K562 (cell line): Measurements from ENCODE around the gene COL1A1. TPM values are rescaled to one million over a fixed set of nuclear protein-coding genes. Genes with fewer than 3 reads are reported as not detected.

Experiments
- ADNP ChIP-seq: fragments of 200-800 bp; sonication (Bioruptor generic); IDR thresholded peaks from 2 replicates; pipeline ENCODE4 v1.6.1; 2016; ENCODE audit warnings: missing genetic modification characterization, missing compliant biosample characterization
- ATF7 ChIP-seq: fragments of 450-650 bp; IDR thresholded peaks from 2 replicates; pipeline ENCODE4 v1.7.1; 2014; ENCODE audit warnings: mild to moderate bottlenecking, moderate library complexity
- BCOR ChIP-seq: fragments of 450-650 bp; IDR thresholded peaks from 2 replicates; pipeline ENCODE4 v1.6.1; 2016
- BRCA1 ChIP-seq, 2 experiments: fragments of 450-650 bp in 1 of 2; sonication (generic) in 1 of 2; formaldehyde crosslinking in 1 of 2; IDR thresholded peaks; 2 replicates each; pipeline versions ENCODE4 v1.5.0 to v1.6.1; 2017 to 2020; ENCODE audit warnings: mild to moderate bottlenecking in 1 of 2, missing genetic modification reagents in 1 of 2
- CEBPB ChIP-seq: fragments of 450-650 bp; IDR thresholded peaks from 2 replicates; pipeline ENCODE4 v1.6.1; 2016; ENCODE audit warnings: missing genetic modification characterization, missing compliant biosample characterization
- CHD2 ChIP-seq: IDR thresholded peaks from 2 replicates; pipeline ENCODE4 v1.6.1; 2011; ENCODE audit warnings: low read depth, low read length
- E2F4 ChIP-seq: sonication (generic); formaldehyde crosslinking; IDR thresholded peaks from 2 replicates; pipeline ENCODE4 v1.8.0; 2022; ENCODE audit warnings: mild to moderate bottlenecking, low read depth, missing genetic modification reagents
- ETS2 ChIP-seq: IDR thresholded peaks from 2 replicates; pipeline ENCODE4 v1.6.1; 2016; ENCODE audit warnings: borderline replicate concordance, missing genetic modification characterization, mild to moderate bottlenecking, moderate library complexity, missing compliant biosample characterization; ENCODE audit not compliant: poor library complexity, severe bottlenecking
- FOXK1 ChIP-seq: sonication (generic); formaldehyde crosslinking; IDR thresholded peaks from 2 replicates; pipeline ENCODE4 v1.8.0; 2022; ENCODE audit warnings: missing genetic modification reagents, mild to moderate bottlenecking, borderline replicate concordance
- FOXK2 ChIP-seq, 2 experiments: fragments of 450-650 bp; IDR thresholded peaks in 1 of 2; conservative IDR thresholded peaks in 1 of 2; 2 replicates each; pipeline ENCODE4 v1.6.1; 2016; ENCODE audit warnings: low read depth in 2 of 2, mild to moderate bottlenecking in 1 of 2
- HDAC2 ChIP-seq: fragments of 450-650 bp; IDR thresholded peaks from 2 replicates; pipeline ENCODE4 v1.6.1; 2016; ENCODE audit warnings: mild to moderate bottlenecking
- ILK ChIP-seq: fragments of 450-650 bp; IDR thresholded peaks from 2 replicates; pipeline ENCODE4 v1.6.1; 2016; ENCODE audit warnings: missing genetic modification characterization, low read depth, mild to moderate bottlenecking, missing compliant biosample characterization, moderate library complexity, borderline replicate concordance
- MCM5 ChIP-seq: fragments of 450-650 bp; IDR thresholded peaks from 2 replicates; pipeline ENCODE4 v1.6.1; 2016; ENCODE audit warnings: low read depth
- MLX ChIP-seq, 2 experiments: fragments of 450-650 bp in 1 of 2; sonication (generic) in 1 of 2; formaldehyde crosslinking; conservative IDR thresholded peaks; 2 replicates each; pipeline versions ENCODE4 v1.4.0 to v1.8.1; 2020 to 2022; ENCODE audit warnings: mild to moderate bottlenecking in 1 of 2, missing genetic modification reagents in 1 of 2
- MTF1 ChIP-seq: fragments of 250-450 bp; sonication (Bioruptor Pico); IDR thresholded peaks from 2 replicates; pipeline ENCODE4 v1.9.0; 2021; ENCODE audit warnings: moderate library complexity, mild to moderate bottlenecking, inconsistent platforms, borderline replicate concordance
- MXD1 ChIP-seq: fragments of 250-450 bp; sonication (Bioruptor Pico); IDR thresholded peaks from 2 replicates; pipeline ENCODE4 v1.8.0; 2021; ENCODE audit warnings: borderline replicate concordance, mild to moderate bottlenecking, moderate library complexity; ENCODE audit not compliant: poor library complexity, severe bottlenecking
- NFE2 ChIP-seq: IDR thresholded peaks from 2 replicates; pipeline ENCODE4 v1.6.1; 2014; ENCODE audit warnings: antibody characterized with exemption, low read depth
- PHF8 ChIP-seq: fragments of 200-600 bp; sonication (generic); IDR thresholded peaks from 2 replicates; pipeline ENCODE4 v1.6.1; 2012; ENCODE audit warnings: mixed run types, mild to moderate bottlenecking, inconsistent platforms, low read length, moderate library complexity, borderline replicate concordance
- RBM14 ChIP-seq: fragments of 200-400 bp; formaldehyde crosslinking; IDR thresholded peaks from 2 replicates; pipeline ENCODE4 v1.6.1; 2018; ENCODE audit warnings: low read depth, mild to moderate bottlenecking, low read length, moderate library complexity, borderline replicate concordance; ENCODE audit not compliant: insufficient read depth
- RBM22 ChIP-seq: fragments of 200-400 bp; formaldehyde crosslinking; IDR thresholded peaks from 2 replicates; pipeline ENCODE4 v1.6.1; 2018; ENCODE audit warnings: low read length, low read depth; ENCODE audit not compliant: poor library complexity, severe bottlenecking
- RBM34 ChIP-seq: fragments of 200-400 bp; formaldehyde crosslinking; IDR thresholded peaks from 2 replicates; pipeline ENCODE4 v1.6.1; 2018; ENCODE audit warnings: low read length, borderline replicate concordance; ENCODE audit not compliant: insufficient read depth
- TAF7 ChIP-seq: fragments of 450-650 bp; IDR thresholded peaks from 2 replicates; pipeline ENCODE4 v1.6.1; 2016; ENCODE audit warnings: missing genetic modification characterization, missing compliant biosample characterization
- TARDBP ChIP-seq: fragments of 450-650 bp; IDR thresholded peaks from 2 replicates; pipeline ENCODE4 v1.6.1; 2016
- XRCC5 ChIP-seq: fragments of 200-400 bp; formaldehyde crosslinking; IDR thresholded peaks from 2 replicates; pipeline ENCODE4 v1.6.1; 2017; ENCODE audit warnings: low read depth, mild to moderate bottlenecking, low read length
- ZBTB1 ChIP-seq: sonication (generic); formaldehyde crosslinking; IDR thresholded peaks from 2 replicates; pipeline ENCODE4 v1.8.1; 2023; ENCODE audit warnings: missing genetic modification reagents, low read depth, mild to moderate bottlenecking, borderline replicate concordance
- ZBTB8A ChIP-seq: fragments of 450-650 bp; IDR thresholded peaks from 2 replicates; pipeline ENCODE4 v1.6.1; 2018; ENCODE audit warnings: mild to moderate bottlenecking, moderate library complexity; ENCODE audit not compliant: partially characterized antibody
- ZFX ChIP-seq: sonication (generic); formaldehyde crosslinking; IDR thresholded peaks from 2 replicates; pipeline ENCODE4 v1.8.0; 2022; ENCODE audit warnings: mild to moderate bottlenecking, missing genetic modification reagents, moderate library complexity
- ZNF551 ChIP-seq: fragments of 250-450 bp; sonication (Bioruptor Pico); IDR thresholded peaks from 2 replicates; pipeline ENCODE4 v1.5.0; 2021; ENCODE audit warnings: mild to moderate bottlenecking, moderate library complexity
- ZNF778 ChIP-seq: fragments of 450-650 bp; formaldehyde crosslinking; IDR thresholded peaks from 2 replicates; pipeline ENCODE4 v1.4.0; 2020; ENCODE audit warnings: mild to moderate bottlenecking, moderate library complexity
- polyA plus RNA-seq, 8 experiments: library from polyadenylated mRNA; depleted of rRNA in 4 of 8; stranded (reverse) in 5 of 8; unstranded in 3 of 8; fragments of >200 nt; fragmentation: Nextera tagmentation in 2 of 8; fragmentation: Illumina TruSeq in 1 of 8; extraction: Ambion mirVana in 2 of 8; extraction: Trizol in 1 of 8; gene quantifications; 2 replicates each; pipeline versions ENCODE4 v1.2.1 to v1.2.3, GENCODE V29; 2011 to 2014; ENCODE audit warnings: inconsistent platforms in 1 of 8, missing spikeins in 1 of 8
- total RNA-seq, 7 experiments: library from RNA; depleted of rRNA in 6 of 7; stranded (reverse); fragments of >200 nt in 6 of 7; fragmentation: Illumina TruSeq in 2 of 7; extraction: Trizol in 2 of 7; gene quantifications; 2 replicates each; pipeline versions ENCODE4 v1.2.1 to v1.2.3, GENCODE V29; 2011 to 2021; ENCODE audit warnings: low replicate concordance in 1 of 7

The COL1A1 gene
- total and polyA plus RNA-seq, 9 of the 15 experiments (the other 6 are each of a cell fraction or from before 2014, with no cell fraction given) = 0.04 to 3.4 (median 0.18) TPM

- TF ChIP-seq ZNF778 (no peak), MLX (CRISPR knock-in tag; conservative IDR thresholded peaks at IDR 0.05) (no peak), RBM34 (no peak), ATF7 (no peak), ADNP (no peak), RBM14 (no peak), ZFX (CRISPR knock-in tag) (peak; percentile 66), ETS2 (tag) (no peak), MTF1 (CRISPR knock-in tag) (no peak), PHF8 (peak; percentile 45; the same call in 1 of the 2 replicates), E2F4 (CRISPR knock-in tag) (no peak), HDAC2 (peak; percentile 88), NFE2 (no peak), MXD1 (CRISPR knock-in tag) (no peak), ILK (tag) (no peak), CHD2 (no peak), ZNF551 (CRISPR knock-in tag) (no peak), FOXK2 (conservative IDR thresholded peaks at IDR 0.05 in 1 of 2, IDR thresholded peaks at IDR 0.05 in 1 of 2; ENCODE audit: low read depth in 2 of 2) (no peak), RBM22 (no peak), TAF7 (tag) (no peak), BCOR (peak; percentile 89), MCM5 (no peak), BRCA1 (IDR thresholded peaks at IDR 0.05) (no peak), BRCA1 (CRISPR knock-in tag; IDR thresholded peaks at IDR 0.05) (no peak), XRCC5 (peak; percentile 84; the same call in 1 of the 2 replicates), FOXK1 (CRISPR knock-in tag) (no peak), ZBTB1 (CRISPR knock-in tag) (no peak; the same call in 1 of the 2 replicates), CEBPB (tag) (no peak), TARDBP (no peak), ZBTB8A (no peak)
Observed at GRCh38 chr17:50151937-50152547, 49.4 kb downstream of the COL1A1 start (continued).
